ENCODE results near the gene NPAS3. TPM values are rescaled to one million over a fixed set of nuclear protein-coding genes. Genes with fewer than 3 reads are reported as not detected.

Gene NPAS3
- total RNA-seq, 3 donors from 2014 or later: 0.26 TPM; not detected in 2

GRCh38 chr14:33851931-33852330, 913.3 kb downstream of the NPAS3 start:
- Mint-ChIP-seq H3K36me3 (ENCODE audit: insufficient read depth) (no peaks in the 10 kb centered on the region), H3K9me3 (no peaks in the 10 kb centered on the region), H3K4me3 (no peak overlapping the region), H3K4me1 (ENCODE audit: low read depth) (no peaks in the 10 kb centered on the region), H3K27me3 (ENCODE audit: low read depth) (no peaks in the 10 kb centered on the region)
- ATAC-seq: no peak
- no peak for DNase-seq

All from activated T-cell treated with anti-CD3 and anti-CD28 coated beads, Interleukin-2, amount 50 U/mL, for 4 hours (primary cell).